T1000 (cell line): ENCODE data around the gene ANO2.

ENCODE experiments used
- DNase-seq: peaks from one replicate; lab custom pipeline; 2025; ENCODE audit warnings: mixed read lengths; lab: John Stamatoyannopoulos, UW

ANO2 gene

DNA sequence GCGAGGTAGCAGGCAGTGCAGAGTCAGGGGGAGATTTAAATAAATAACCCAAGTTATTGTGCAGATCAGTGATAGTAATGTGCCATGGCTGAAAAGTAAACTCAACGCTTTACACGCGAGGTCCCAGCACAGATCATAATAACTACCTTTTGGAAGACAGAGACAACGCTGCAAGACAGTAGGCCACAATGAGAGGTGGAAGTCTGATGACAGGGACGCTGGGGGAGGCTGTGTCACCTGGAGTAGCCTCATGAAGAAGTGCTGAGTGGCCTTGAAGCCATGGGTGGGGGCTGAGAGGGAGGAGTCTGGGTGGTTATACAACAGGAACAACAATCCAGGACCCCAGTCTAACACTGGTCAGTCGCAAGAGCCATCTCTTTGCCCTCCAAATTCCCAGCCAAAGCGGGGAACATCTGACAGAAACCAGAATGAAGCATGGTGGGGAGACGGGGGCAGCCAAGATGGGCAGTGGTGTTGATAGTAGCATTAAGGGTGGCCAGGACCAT, 28.2 kb downstream of the ANO2 start:
- no peak for DNase-seq

DNA sequence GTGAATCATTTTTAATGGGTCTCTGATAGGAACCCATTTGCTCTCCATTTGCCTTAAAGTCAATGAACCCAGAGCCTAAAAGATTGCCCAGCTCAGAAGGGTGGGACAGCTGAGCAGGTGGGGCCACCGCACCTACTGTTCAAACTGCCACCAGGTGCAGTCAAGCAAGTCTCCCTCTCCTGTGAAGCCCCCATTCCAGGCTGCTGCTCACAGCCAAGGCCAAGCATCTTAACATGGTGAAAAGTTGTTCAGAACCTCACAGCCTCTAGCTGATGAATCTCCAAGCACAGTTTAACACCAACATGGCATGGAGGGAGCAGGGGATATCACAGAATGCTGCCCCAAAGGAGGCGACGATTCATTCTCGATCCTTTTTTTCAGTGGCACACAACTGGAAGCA, 29.5 kb downstream of the ANO2 start:
- no peak for DNase-seq

DNA sequence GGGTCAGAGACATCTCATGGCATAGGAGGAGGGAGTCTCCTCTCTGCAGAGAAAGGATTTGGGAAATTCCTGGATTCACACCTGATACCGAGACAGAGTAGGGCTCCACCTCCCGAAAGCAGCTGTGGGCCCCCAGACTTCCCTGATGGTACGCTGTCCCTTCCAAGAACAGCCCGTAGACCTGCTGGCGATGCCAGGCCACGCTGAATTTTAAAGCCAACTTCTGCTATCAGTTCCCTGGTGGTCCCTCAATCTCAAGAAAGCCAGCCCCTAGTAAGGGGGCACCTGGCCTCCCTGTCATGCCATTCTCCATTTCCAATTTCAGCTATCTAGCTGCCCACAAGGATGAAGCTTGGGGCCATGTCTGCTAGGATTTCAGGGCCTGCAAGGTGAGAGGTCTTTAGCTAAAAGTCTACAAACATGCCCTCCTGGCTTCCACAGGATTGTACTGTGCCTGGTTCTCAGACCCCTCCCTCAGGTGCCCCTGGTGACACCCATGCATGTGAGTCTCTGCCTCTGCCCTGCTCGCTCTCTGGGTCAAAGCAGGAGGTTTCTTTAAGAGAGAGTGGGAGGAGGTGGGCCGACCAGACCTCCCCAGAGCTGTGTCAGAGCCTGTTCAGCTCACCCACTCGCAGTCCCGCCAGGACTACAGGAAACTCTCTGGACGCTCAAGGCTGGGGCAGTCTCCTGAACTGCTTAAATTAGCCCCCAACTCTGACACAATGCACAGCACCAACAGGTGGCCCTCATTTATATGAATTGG, 30.5 kb downstream of the ANO2 start:
- no peak for DNase-seq

DNA sequence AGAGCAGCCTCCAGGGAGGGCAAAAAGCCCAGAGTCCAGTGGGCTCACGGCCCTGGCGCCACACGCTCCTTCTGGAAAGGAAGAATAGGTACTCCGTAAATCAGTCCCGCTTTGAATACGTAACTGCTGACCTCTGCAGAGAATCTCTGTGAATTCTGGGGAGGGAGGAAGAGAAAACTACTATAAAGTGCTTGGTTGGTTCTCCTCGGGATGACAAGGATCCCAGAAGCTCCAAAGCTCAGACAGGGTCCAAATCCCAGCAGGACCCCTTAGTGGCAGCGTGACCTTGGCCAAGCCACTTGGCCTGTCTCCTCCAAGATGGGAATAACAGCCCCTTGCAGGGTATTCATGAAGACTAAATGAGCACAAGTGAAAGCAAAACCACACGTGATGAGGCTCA, 31.7 kb downstream of the ANO2 start:
- DNase-seq: no peak

DNA sequence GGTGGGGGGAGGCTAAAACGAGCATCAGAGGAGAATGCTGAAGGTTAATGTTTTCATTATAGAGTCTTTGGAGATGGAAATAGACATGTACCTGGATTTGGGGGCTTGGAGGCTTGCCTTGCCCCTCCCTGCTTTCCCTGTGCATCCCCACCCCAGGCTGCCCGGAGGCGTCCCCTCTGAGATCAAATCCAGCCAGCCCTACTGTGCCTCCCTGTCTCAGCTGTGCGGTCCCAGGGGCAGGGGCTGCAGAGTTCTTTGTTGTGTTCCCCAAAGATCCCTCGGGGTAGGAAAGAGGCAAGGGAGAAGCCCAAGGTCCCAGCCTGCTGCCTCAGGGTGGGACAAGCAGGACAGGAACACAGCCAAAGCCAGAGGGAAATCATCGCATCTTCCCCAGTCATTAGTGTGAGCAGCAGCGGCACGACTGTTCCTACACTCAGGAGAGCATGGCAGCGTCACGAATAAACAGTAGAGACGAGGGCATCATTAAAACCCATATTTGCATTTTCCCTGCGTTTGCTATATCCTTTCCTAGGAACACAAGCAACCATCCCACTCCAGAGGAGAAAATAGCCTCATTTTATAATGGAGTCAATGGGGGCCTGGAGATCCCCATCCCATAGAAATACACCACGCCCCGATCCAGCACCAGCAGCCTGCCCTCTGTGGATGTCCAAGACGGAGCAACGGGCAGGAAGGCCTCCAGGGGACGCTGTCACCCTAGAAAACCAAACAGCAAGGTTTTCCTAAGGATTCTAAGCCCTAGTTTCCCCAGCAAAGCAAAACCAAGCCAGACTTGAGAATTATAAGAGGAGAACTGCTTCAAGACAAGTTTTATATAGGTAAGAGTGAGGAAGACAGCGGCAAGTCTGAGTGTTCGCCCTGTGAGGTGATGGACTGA, 32.4 kb downstream of the ANO2 start:
- no peak for DNase-seq

DNA sequence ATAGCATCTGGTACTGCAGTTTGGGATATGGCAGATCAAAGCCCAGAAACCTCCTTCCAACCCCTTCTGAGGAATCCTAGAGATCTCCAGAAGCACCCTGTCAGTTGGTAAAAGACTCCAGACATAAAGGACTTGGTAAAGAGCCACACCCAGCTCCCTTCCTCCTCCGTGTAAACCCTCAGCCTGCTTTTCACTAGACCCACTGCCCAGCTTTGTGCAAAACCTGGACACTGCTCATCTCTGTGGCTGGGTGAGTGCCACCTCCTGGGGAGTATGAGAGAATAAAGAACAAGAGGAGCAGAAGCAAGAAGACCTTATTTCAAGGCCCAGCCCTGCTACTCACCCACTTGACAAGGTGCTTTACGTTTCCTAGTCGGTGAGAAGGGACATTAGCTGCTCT, 33.0 kb downstream of the ANO2 start:
- no peak for DNase-seq

DNA sequence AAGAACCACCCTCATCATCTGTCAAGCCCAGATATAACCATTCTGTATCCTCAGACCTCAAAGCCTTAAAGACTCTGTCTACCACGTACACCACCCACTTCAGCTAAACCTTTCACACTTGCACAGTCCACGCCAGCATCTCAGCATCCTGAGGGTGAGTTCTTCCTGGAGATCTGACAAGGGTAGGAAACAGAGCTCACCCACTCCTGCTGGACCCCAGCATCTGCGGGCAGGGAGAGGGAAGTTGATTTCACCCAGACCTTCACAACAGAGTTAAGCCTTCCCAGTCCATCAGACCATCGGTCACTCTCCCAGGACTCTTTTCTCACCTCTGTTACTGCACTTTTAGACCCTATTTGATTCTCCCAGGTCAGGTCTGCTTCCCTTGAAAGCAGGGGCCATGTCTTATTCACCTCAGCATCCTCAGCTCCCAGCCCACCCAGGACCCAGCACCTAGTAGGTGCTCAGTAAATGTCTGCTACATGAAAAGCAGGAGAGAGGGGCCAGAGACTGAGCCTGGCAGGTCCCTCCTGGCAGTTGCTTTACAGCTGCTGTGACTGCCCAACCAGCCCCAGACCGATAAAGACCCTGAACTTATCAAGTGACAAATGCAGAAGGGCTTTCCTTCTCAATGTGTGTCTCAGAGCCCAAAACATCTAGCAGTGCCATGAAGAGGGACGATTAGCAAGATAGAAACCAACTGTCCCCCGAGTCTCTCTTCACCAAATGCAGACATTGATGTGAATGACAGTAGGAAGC, 34.1 kb downstream of the ANO2 start:
- DNase-seq: no peak

DNA sequence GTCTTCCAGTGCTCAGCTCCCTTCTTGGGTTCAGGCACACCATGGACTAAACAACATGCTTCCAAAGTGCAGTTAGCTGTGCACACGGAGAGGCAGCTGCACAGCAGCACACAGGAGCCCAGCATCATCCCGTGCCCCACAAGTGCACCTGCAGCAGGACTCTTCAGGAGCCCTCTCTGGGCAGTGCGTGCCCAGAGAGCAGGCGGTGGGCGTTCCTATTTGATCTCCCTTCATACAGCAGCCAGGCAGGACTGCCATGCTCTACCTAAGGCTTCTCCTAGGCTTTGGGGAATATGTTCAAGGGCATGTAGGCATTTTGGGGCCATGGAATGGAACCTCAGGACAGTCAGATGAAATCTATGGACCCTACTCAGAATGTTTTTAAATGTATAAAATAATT, 35.5 kb downstream of the ANO2 start:
- no peak for DNase-seq

DNA sequence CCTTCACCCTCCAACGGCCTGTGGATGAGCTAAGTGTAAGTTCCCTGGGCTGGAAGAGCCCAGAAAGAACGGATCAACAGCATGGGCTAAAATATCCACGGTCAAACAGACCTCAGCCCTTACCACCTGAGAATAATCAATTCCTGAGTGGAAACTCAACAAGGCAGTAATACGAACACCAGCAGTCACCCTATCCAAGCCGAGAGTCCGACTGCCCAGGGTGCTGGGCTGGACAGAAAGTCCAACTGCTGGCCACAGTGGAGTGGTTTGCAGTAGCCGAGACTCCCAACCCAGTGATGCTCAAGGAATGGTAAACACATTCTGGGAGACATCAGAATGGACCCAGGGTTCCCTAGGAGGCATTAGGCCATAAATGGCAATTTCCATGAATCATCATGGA, 36.8 kb downstream of the ANO2 start:
- DNase-seq: no peak

DNA sequence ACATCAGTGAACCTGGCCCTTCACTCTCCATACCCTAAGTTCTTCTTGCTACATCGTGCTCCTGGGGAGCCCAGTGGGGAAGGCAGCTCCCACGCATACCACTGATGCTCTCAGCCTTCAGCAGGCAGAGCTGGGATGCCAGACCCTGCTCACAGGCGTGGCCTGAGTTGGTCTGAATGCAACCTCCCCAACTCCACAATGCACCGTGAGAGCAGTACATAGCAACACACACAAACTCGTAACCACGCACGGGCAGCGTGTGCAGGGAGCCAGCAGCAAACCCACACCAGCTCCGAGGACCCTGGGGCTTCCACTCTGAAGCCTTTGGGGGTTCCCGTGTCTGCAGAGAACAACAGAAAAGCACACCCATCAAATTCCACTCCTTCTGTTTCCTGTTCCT, 37.3 kb downstream of the ANO2 start:
- no peak for DNase-seq

DNA sequence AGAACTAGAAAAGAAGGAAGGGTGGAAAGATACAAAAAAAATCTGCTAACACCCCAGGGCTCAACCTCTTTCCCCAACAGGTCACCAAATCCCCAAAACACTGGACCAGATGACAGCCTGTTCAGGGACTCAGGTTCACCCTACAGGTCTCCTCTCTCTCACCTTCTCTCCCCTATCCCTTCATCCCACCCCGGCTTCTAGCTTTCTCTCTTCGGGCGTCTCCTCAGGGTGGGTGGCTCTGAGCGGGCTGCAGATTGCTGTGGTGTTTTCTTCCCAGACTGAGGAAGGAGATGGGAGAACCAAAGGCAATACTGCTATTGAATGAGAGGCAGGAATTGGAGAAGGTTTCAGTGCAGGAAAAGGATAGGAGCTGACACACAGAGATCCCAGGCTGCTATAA, 39.3 kb downstream of the ANO2 start:
- DNase-seq: no peak

DNA sequence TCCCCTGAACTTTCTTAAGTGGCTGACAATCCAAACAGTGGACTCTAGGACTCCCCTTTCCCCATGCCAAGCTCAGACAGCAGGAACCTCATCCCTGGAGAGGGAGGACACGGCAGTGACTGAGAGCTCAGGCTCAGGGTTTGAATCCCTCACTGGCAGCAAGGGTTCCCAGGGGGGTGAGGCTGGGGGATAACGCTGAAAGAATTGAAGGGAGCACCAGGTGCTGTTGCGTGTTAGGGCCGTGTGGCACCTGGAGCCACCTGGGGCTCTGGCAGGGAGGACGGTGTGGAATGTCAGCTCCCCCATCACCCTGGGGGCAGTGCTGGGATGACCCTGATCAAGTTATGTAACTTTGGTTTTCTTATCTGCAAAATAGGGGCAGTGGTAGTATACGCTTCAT, 40.1 kb downstream of the ANO2 start:
- no peak for DNase-seq

DNA sequence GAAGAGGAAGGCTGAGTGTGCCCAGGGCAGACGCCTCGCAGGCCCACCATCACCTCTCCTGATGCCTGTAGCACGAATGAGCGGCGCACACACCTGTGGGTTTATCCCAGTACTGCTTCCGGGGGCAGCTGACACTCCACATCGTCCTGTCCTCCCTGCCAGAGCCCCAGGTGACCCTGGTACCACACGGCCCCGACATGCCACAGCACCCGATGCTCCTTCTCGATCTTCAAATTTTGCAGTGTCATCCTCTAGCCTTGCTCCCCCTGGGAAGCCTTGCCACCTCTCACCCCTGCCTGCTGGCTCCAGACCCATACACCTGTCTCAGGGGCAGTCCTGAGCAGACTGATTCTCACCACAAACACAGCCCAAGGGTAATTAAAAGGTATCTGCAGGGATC, 40.6 kb downstream of the ANO2 start:
- no peak for DNase-seq

DNA sequence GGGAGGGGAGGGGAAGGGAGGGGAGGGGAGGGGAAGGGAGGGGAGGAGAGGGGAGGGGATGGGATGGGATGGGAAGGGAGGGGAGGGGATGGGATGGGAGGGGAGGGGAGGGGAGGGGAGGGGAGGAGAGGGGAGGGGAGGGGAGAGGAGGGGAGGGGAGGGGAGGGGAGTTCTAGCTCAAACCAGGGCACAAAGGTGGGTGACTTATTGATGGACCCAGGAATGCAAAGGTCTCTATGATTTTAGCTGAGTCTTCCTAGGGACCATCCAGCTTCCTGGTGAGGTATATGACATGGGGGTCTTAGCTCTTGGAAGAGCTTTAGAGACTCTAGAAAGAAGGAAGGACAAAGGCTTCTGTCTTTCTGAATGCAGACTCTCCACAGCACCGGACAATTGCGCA, 42.3 kb downstream of the ANO2 start:
- DNase-seq: no peak

DNA sequence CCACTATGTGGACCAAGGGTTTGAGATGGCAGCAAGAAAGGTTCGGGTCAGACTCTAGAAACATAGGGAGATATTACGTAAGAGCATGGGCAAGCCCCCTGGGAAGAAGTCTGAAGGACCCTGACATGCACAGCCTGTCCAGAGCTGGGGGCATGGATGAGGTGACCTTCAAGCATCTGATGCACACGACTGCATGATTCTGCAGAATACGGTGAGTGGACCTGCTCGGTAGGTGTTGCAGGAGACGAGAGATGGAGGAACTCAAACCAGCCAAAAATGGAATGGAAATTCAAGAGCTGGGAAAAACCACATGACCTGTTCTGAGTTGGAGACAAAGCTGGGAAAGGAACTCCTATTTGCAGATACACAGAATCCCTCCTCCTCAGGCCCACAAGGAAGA, 43.6 kb downstream of the ANO2 start:
- DNase-seq: no peak

DNA sequence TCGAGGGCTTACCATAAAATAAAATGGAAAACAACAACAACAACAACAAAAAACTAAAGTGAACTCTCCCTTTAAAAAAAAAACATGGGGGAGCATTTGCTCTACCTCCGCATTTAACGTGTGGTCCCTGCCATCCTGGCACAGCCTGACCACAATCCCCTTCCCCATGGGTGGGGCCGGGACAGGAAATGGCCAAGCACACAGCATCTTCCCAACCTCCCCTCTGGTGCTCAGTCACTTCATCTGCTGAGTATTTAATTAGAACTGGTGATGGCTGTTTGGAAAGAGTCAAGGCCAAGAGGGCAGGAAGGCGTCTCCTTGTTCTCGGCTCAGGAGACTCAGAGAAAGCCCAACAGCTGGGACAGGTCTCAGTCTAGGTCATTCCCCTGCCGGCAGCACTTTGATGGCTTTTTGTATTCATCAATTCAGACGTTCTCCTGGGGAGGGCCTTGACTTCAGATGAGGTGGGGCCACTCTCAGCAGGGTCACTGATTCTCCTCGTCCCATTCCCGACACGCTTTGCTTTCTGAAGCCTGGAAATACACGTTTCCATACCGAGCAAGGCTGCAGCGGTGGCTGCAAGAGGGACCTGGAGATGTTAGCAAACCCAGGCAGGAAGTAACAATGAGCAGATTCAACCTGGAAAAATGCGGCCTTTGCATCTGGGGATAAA, 44.4 kb downstream of the ANO2 start:
- DNase-seq: no peak

DNA sequence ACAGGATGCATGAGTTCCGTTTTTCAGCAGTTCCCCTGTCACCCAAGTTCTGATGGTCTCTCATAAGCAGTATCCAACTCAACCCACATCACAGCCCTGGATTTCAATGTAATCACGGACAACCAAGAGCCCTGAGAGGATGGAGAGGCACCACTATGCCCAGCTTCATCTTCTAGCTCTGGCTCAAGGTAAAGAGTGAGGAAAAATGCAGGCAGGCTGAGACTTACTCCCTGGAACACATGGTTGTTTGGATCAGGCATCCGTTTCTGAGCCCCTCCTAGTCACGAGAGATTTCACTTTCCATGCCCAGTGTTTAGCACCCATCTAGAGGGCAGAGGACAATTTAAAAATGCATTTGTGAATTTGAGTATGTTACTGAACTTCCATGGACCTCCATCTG, 45.0 kb downstream of the ANO2 start:
- no peak for DNase-seq

DNA sequence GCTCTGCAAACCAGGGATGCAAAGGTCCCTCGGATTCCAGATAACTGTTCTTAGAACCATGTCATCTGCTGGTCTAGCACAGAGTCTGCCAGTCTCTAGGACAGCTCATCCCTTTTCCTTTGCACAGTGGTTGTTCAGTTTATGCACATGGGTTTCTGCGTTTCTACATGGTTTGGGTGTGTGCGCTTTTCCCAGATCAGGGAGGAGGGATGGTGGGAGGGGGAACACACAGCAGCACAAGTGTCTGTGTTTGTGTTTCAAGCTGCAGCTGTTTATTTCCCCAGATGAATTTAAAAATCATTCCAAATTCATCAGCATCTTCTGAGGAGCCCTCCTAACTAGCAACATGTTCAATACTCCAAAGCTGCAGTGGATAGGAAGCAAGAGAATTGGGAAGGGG, 45.4 kb downstream of the ANO2 start:
- DNase-seq: no peak

DNA sequence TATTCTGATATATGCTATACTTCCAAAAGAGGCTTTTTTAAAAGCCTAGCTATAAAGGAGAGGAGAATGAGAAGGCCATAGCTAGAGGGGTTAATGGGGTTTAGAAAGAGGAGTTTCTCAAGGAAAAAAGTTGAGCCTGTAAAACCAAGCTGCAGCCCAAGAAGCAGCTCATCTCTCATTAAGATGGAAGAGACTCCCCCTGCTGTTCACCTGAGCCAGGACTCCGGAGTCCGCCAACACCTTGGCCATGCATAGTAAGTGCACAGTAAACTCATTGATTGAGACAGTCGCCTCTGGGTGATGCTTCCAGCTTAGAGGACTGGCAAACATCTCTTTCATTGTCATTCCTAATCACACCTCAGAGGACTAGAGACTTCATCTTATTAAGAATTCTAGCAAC, 46.2 kb downstream of the ANO2 start:
- no peak for DNase-seq

DNA sequence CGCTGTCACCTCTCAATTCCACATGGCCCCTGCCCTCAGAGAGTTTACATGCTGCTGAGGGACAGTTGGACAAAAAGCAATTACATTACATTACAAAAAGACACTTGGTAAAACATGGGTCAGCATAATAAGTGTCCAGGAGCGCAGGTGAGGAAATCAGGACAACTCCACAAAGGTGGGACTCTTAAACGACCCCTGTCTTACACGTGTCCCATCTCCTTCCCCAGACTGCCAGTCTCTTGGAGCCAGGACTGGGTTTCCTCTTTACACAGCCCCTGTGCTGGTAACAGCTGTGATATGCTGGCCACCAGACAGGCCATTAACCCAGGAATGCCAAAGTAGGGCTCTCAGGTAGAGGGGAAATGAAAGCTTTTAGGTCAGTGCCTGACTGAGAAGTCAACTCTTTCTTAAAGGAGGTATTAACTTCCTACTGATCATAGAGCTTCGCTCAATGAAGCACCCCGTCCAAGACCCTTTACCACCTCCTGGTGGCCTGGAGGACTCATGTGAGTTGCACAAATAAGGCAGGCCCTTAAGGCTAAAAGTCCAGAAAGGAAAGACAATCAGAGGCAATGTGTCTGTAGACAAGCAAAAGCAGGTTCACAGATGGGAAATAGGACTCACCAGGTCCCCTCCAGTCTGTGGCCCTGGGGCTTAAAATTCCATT, 55.5 kb downstream of the ANO2 start:
- DNase-seq: no peak

DNA sequence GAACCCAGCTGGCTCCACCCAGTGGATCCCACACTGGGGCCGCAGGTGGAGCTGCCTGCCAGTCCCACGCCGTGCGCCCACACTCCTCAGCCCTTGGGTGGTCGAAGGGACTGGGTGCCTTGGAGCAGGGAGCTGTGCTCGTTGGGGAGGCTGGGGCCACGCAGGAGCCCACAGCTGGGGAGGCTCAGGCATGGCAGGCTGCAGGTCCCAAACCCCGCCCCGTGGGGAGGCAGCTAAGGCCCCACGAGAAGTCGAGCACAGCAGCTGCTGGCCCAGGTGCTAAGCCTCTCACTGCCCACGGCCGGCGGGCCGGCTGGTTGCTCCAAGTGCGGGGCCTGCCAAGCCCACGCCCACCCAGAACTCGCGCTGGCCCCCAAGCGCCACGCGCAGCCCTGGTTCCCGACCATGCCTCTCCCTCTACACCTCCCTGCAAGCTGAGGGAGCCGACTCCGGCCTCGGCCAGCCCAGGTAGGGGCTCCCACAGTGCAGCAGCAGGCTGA, 56.2 kb downstream of the ANO2 start:
- DNase-seq: no peak
